GM23248 (cell line): ENCODE measurements around the gene CHN1. TPM values are rescaled to one million over a fixed set of nuclear protein-coding genes. Genes with fewer than 3 reads are reported as not detected.

Source experiments
- DNase-seq: peaks from one replicate; pipeline ENCODE4 v3.0.0-alpha.2; 2015
- H2AFZ ChIP-seq: fragments of 200-600 bp; sonication (generic); 2 replicates; pipeline ENCODE4 v1.6.1; 2016; ENCODE audit warnings: antibody characterized with exemption
- H3F3A ChIP-seq: fragments of 200-600 bp; sonication (generic); 2 replicates; pipeline ENCODE4 v1.6.1; 2016; ENCODE audit warnings: mild to moderate bottlenecking, antibody characterized with exemption, mixed run types; ENCODE audit not compliant: insufficient read depth
- H3K27ac ChIP-seq: fragments of 200-600 bp; sonication (generic); 2 replicates; pipeline ENCODE4 v1.5.1; 2016; ENCODE audit warnings: mild to moderate bottlenecking
- H3K27me3 ChIP-seq: fragments of 200-600 bp; sonication (generic); replicated peaks from 2 replicates; pipeline ENCODE4 v1.6.1; 2016; ENCODE audit warnings: mild to moderate bottlenecking; ENCODE audit not compliant: insufficient read depth
- H3K36me3 ChIP-seq: fragments of 200-600 bp; sonication (generic); 2 replicates; pipeline ENCODE4 v1.6.1; 2016; ENCODE audit warnings: low read depth, mild to moderate bottlenecking
- H3K4me1 ChIP-seq: fragments of 200-600 bp; sonication (generic); 2 replicates; pipeline ENCODE4 v1.6.1; 2016; ENCODE audit warnings: mild to moderate bottlenecking; ENCODE audit not compliant: insufficient read depth
- H3K4me2 ChIP-seq: fragments of 200-600 bp; sonication (generic); one replicate; pipeline ENCODE4 v1.6.1; 2016; ENCODE audit warnings: mild to moderate bottlenecking; ENCODE audit not compliant: unreplicated experiment
- H3K4me3 ChIP-seq: fragments of 200-600 bp; sonication (generic); 2 replicates; pipeline ENCODE4 v1.5.1; 2016; ENCODE audit warnings: mild to moderate bottlenecking
- H3K79me2 ChIP-seq: fragments of 200-600 bp; sonication (generic); 2 replicates; pipeline ENCODE4 v1.6.1; 2016; ENCODE audit warnings: mild to moderate bottlenecking; ENCODE audit not compliant: insufficient read depth
- H3K9ac ChIP-seq: fragments of 200-600 bp; sonication (generic); 2 replicates; pipeline ENCODE4 v1.6.1; 2016; ENCODE audit warnings: mild to moderate bottlenecking
- H3K9me2 ChIP-seq: fragments of 200-600 bp; sonication (generic); 2 replicates; pipeline ENCODE4 v1.6.1; 2016; ENCODE audit warnings: mixed run types, mild to moderate bottlenecking, moderate library complexity; ENCODE audit not compliant: insufficient read depth
- H3K9me3 ChIP-seq: fragments of 200-600 bp; sonication (generic); one replicate; pipeline ENCODE4 v1.6.1; 2017; ENCODE audit warnings: low read depth
- H4K20me1 ChIP-seq: fragments of 200-600 bp; sonication (generic); 2 replicates; pipeline ENCODE4 v1.6.0; 2016; ENCODE audit not compliant: insufficient read depth
- EZH2 ChIP-seq: fragments of 200-600 bp; sonication (generic); IDR thresholded peaks from 2 replicates; pipeline ENCODE4 v1.6.1; 2018; ENCODE audit warnings: antibody characterized with exemption, mild to moderate bottlenecking; ENCODE audit not compliant: insufficient read depth, poor library complexity, severe bottlenecking
- EZH2phosphoT487 ChIP-seq: fragments of 200-600 bp; sonication (generic); IDR thresholded peaks from 2 replicates; pipeline ENCODE4 v1.6.1; 2018; ENCODE audit warnings: antibody characterized with exemption, moderate library complexity, mild to moderate bottlenecking, low read depth; ENCODE audit not compliant: insufficient read depth
- WGBS, 2 experiments: methylation state at CpG; one replicate each; pipeline ENCODE4 v1.1.6; 2015 to 2017; ENCODE audit warnings: low lambda C conversion rate in 2 of 2, low coverage in 1 of 2; ENCODE audit errors: missing lambda C conversion rate in 2 of 2; 5-methylcytosine and 5-hydroxymethylcytosine counted together
- in situ Hi-C: fragments of 300-500 bp; cut with MboI; formaldehyde crosslinking; loops from 2 replicates; pipeline ENCODE4 v1.15.0; 2020
- polyA plus RNA-seq: library from polyadenylated mRNA; unstranded; fragments of >200 nt; fragmentation: Nextera tagmentation; extraction: Ambion mirVana; gene quantifications from 2 replicates; pipeline ENCODE4 v1.2.1, GENCODE V29; 2016
- total RNA-seq: library from RNA; depleted of rRNA; stranded (reverse); fragments of >200 nt; shearing (Covaris generic); gene quantifications from 2 replicates; pipeline ENCODE4 v1.2.3, GENCODE V29; 2014

The CHN1 gene
- total and polyA plus RNA-seq, 2 experiments from 2014 or later, result 115 to 130 TPM

DNA sequence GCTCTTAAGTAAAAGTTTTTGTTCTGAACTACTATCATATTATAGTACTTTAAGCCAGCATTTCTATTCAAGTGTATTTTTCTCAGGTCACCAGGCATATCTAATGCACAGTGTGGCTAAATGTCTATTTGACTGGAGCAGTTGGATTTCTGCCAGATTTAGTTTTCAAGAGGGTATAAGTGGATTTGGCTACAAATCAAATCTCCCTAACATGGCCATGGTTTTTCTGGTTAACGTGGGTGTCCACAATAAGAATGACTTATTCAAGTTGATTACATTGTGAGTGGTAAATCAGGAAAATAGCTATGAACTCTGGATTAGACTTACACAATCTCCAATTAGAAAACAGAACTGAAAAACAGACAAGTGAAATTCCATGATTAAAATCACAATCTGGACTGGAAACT is 5.7 kb upstream of the CHN1 start:
- Histone ChIP-seq H3K27ac (no peak overlapping the region), H2AFZ (no peak overlapping the region), H3K4me2 (no peak overlapping the region), H3K9me2 (no peaks in the 10 kb centered on the region), H3K4me1 (peaks cover 2% of the 10 kb centered on the region; the same call in 1 of the 2 replicates), H3K9me3 (no peaks in the 10 kb centered on the region), H3K79me2 (no peaks in the 10 kb centered on the region), H3F3A (0 out of 2 replicates have a peak, but pooled peaks cover 2% of the 10 kb centered on the region), H4K20me1 (no peaks in the 10 kb centered on the region), H3K36me3 (no peaks in the 10 kb centered on the region), H3K4me3 (no peak overlapping the region), H3K9ac (no peak overlapping the region), H3K27me3 (peaks cover 15% of the 10 kb centered on the region; the same call in 1 of the 2 replicates)
- TF ChIP-seq EZH2 (no peak), EZH2phosphoT487 (no peak)
- no peak for DNase-seq
- 48 to 56% methylated on average over 1 of the region's 1 CpG for WGBS, 2 experiments
- in situ Hi-C loops, result no loop called here

DNA sequence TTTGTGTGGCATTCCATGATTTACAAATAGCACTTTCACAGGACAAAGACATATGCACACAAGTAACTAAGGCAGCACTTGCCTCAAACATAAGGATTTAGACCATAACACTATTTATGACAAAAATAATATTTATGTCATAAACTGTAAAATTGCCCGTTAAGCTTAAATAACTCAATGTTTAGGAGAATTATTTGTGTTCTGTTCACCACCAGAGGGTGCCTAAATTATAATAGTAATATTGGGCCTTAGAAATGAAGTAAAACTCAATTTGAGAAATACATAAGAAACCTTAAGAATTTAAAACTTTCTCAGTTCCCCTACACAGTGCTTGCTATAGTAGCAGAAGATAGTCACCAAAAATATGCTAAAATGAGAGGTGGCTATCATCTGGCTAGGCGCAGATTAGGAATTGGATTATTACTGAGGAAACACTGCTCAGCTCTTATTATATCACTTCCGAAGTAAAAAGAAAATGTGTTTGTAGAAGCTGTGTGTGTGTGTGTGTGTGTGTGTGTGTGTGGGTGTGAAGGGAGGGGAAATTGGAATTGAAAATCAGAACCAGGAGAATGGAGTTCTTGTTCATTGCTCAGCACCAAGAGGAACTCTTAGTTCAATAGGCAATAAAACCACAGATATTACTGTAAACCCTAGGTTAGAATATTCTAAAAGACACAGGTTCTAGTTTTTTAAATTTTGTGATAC is 4.9 kb upstream of the CHN1 start:
- Histone ChIP-seq H3K27me3 (peaks cover 16% of the 10 kb centered on the region; the same call in 1 of the 2 replicates), H3K36me3 (no peaks in the 10 kb centered on the region), H3K4me2 (no peak overlapping the region), H3K4me3 (no peak overlapping the region), H4K20me1 (no peaks in the 10 kb centered on the region), H3K9me2 (no peaks in the 10 kb centered on the region), H3F3A (0 out of 2 replicates have a peak, but pooled peaks cover 4% of the 10 kb centered on the region), H3K9me3 (no peaks in the 10 kb centered on the region), H3K9ac (no peak overlapping the region), H3K79me2 (no peaks in the 10 kb centered on the region), H3K27ac (no peak overlapping the region), H3K4me1 (peaks cover 5% of the 10 kb centered on the region; the same call in 1 of the 2 replicates), H2AFZ (no peak overlapping the region)
- no peak for TF ChIP-seq EZH2
- TF ChIP-seq EZH2phosphoT487, result no peak
- peak; percentile 16 for DNase-seq
- in situ Hi-C loops, result no loop called here
- WGBS, 2 experiments, result 96 to 99% methylated on average over 3 of the region's 3 CpGs

DNA sequence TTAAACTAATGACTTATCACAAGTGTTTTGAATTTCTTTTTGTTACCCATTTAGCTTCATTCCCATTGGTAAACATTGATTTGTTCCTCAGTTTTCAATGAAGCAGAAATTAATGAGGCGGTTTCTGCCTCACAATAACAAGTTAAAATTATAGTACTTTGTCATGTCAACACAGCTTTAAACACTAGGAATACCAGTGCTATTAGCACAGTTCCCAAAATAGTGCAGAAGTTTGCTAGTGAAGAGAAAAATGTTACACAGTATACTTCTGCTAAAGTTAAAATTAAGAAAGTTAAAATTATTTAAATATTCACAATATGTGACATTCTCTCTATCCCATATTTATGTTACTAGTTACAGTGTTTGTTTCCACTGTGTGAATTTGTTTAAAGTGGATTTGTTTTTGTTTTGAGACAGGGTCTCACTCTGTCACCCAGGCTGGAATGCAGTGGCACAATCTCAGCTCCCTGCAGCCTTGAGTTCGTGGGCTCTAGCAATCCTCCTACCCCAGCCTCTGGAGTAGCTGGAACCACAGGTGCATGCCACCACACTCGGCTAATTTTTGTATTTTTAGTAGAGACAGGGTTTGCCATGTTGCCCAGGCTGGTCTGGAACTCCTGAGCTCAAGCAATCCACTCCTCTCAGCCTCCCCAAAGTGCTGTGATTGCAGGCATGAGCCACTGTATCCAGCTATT is 3.8 kb upstream of the CHN1 start:
- Histone ChIP-seq H3K4me1 (peaks cover 5% of the 10 kb centered on the region; the same call in 1 of the 2 replicates), H3K27ac (no peak overlapping the region), H4K20me1 (no peaks in the 10 kb centered on the region), H3K36me3 (no peaks in the 10 kb centered on the region), H3F3A (0 out of 2 replicates have a peak, but pooled peaks cover 9% of the 10 kb centered on the region), H2AFZ (no peak overlapping the region), H3K4me3 (no peak overlapping the region), H3K4me2 (no peak overlapping the region), H3K9me3 (no peaks in the 10 kb centered on the region), H3K9me2 (no peaks in the 10 kb centered on the region), H3K9ac (no peak overlapping the region), H3K79me2 (no peaks in the 10 kb centered on the region), H3K27me3 (peaks cover 16% of the 10 kb centered on the region; the same call in 1 of the 2 replicates)
- TF ChIP-seq EZH2phosphoT487 (no peak), EZH2 (no peak)
- in situ Hi-C loops, result no loop called here
- 80 to 81% methylated on average over 3 of the region's 3 CpGs for WGBS, 2 experiments
- no peak for DNase-seq

DNA sequence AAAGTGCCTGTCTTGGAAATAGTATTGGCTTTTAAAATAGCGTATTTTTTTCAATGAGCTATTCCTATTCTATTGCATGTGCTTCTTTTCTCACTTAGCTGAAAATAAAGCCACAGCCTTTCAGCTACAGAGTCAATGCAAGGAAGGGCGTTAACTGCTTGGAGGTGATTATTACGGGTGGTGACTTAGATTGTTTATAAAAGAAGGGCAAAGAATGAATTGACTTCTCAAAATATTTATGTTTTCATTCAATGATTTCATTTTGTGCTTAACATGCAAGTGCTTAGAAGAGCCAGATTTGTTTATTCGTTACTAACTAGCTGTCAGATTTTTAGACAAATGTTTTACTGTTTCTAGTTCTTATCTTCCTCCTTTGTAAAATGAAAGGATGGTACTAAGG is 2.8 kb upstream of the CHN1 start:
- peaks cover 16% of the 10 kb centered on the region; the same call in 1 of the 2 replicates for H3K27me3 ChIP-seq
- no peaks in the 10 kb centered on the region for H3K79me2 ChIP-seq
- no peaks in the 10 kb centered on the region for H3K9me2 ChIP-seq
- no peak overlapping the region for H3K4me3 ChIP-seq
- H3K36me3 ChIP-seq, result no peaks in the 10 kb centered on the region
- H3K4me2 ChIP-seq, result no peak overlapping the region
- H3K9me3 ChIP-seq, result no peaks in the 10 kb centered on the region
- 0 out of 2 replicates have a peak, but pooled peaks cover 11% of the 10 kb centered on the region for H3F3A ChIP-seq
- H4K20me1 ChIP-seq, result no peaks in the 10 kb centered on the region
- no peak overlapping the region for H3K27ac ChIP-seq
- peaks cover 5% of the 10 kb centered on the region; the same call in 1 of the 2 replicates for H3K4me1 ChIP-seq
- DNase-seq, result no peak
- no peak overlapping the region for H3K9ac ChIP-seq
- in situ Hi-C loops, result no loop called here
- no peak overlapping the region for H2AFZ ChIP-seq
- WGBS, 2 experiments, result 89 to 94% methylated on average over 4 of the region's 4 CpGs
- no peak for TF ChIP-seq EZH2
